Activated naive CD8-positive, alpha-beta T cell treated with anti-CD3 and anti-CD28 coated beads, Interleukin-2, amount 50 U/mL, for 24 hours (primary cell): ENCODE data around the gene FAM216B.
"Not testable (repeated sequence)": the region's sequence is repeated elsewhere in the genome, so short reads cannot be mapped to it uniquely, and the experiment has no call there.

Experiments used
- ATAC-seq: fragments of 150-1000 bp; cut with Tn5 transposase; one replicate; pipeline ENCODE4 v1.10.0; 2021
- DNase-seq: peaks from one replicate; pipeline ENCODE4 v3.0.0; 2021
- H3K27ac Mint-ChIP-seq: one replicate; pipeline ENCODE4 v1.8.0; 2021; ENCODE audit warnings: mild to moderate bottlenecking, mixed read lengths
- H3K27me3 Mint-ChIP-seq: one replicate; pipeline ENCODE4 v1.8.0; 2021; ENCODE audit warnings: mixed read lengths
- H3K36me3 Mint-ChIP-seq: one replicate; pipeline ENCODE4 v1.8.0; 2021; ENCODE audit warnings: low read depth, mixed read lengths
- H3K4me1 Mint-ChIP-seq: one replicate; pipeline ENCODE4 v1.8.0; 2021; ENCODE audit warnings: mixed read lengths
- H3K4me3 Mint-ChIP-seq: one replicate; pipeline ENCODE4 v1.8.0; 2021; ENCODE audit warnings: mild to moderate bottlenecking, moderate library complexity, mixed read lengths
- H3K9me3 Mint-ChIP-seq: one replicate; pipeline ENCODE4 v1.8.0; 2021; ENCODE audit warnings: mixed read lengths

FAM216B gene

GRCh38 chr13:42758515-42758914, 22.9 kb upstream of the FAM216B start:
- no peaks in the 10 kb centered on the region for H3K9me3 Mint-ChIP-seq
- H3K4me3 Mint-ChIP-seq: no peak overlapping the region
- H3K36me3 Mint-ChIP-seq: no peaks in the 10 kb centered on the region
- peaks cover 3% of the 10 kb centered on the region for H3K4me1 Mint-ChIP-seq
- no peak for DNase-seq
- H3K27me3 Mint-ChIP-seq: peaks cover 11% of the 10 kb centered on the region
- no peak overlapping the region for H3K27ac Mint-ChIP-seq
- ATAC-seq: no peak

GRCh38 chr13:42760951-42761350, 20.4 kb upstream of the FAM216B start:
- DNase-seq (no peak), ATAC-seq (no peak)

GRCh38 chr13:42762251-42762650, 19.1 kb upstream of the FAM216B start:
- Mint-ChIP-seq H3K27ac (no peak overlapping the region), H3K36me3 (no peaks in the 10 kb centered on the region), H3K4me3 (no peak overlapping the region), H3K4me1 (peaks cover 3% of the 10 kb centered on the region), H3K9me3 (no peaks in the 10 kb centered on the region), H3K27me3 (peaks cover 12% of the 10 kb centered on the region)
- DNase-seq: no peak
- ATAC-seq: no peak

More at GRCh38 chr13:42760951-42761350, 20.4 kb upstream of the FAM216B start:
- Mint-ChIP-seq H3K27me3 (peaks cover 12% of the 10 kb centered on the region), H3K27ac (no peak overlapping the region), H3K4me1 (peaks cover 3% of the 10 kb centered on the region), H3K36me3 (no peaks in the 10 kb centered on the region), H3K9me3 (no peaks in the 10 kb centered on the region), H3K4me3 (no peak overlapping the region)

- ATAC-seq (no peak), DNase-seq (no peak)
- peaks cover 12% of the 10 kb centered on the region for H3K27me3 Mint-ChIP-seq
- H3K9me3 Mint-ChIP-seq: no peaks in the 10 kb centered on the region
- H3K4me1 Mint-ChIP-seq: peaks cover 3% of the 10 kb centered on the region
- H3K36me3 Mint-ChIP-seq: no peaks in the 10 kb centered on the region
- no peak overlapping the region for H3K4me3 Mint-ChIP-seq
- H3K27ac Mint-ChIP-seq: no peak overlapping the region
Measured at GRCh38 chr13:42762917-42763316, 18.5 kb upstream of the FAM216B start.

- no peak overlapping the region for H3K4me3 Mint-ChIP-seq
- ATAC-seq: no peak
- no peak overlapping the region for H3K27ac Mint-ChIP-seq
- peaks cover 3% of the 10 kb centered on the region for H3K4me1 Mint-ChIP-seq
- no peaks in the 10 kb centered on the region for H3K9me3 Mint-ChIP-seq
- H3K27me3 Mint-ChIP-seq: peaks cover 4% of the 10 kb centered on the region
- DNase-seq: no peak
- H3K36me3 Mint-ChIP-seq: no peaks in the 10 kb centered on the region
Measured at GRCh38 chr13:42766016-42766415, 15.4 kb upstream of the FAM216B start.

GRCh38 chr13:42769650-42770049, 11.7 kb upstream of the FAM216B start:
- no peaks in the 10 kb centered on the region for H3K4me1 Mint-ChIP-seq
- H3K4me3 Mint-ChIP-seq: no peak overlapping the region
- no peak overlapping the region for H3K27ac Mint-ChIP-seq
- DNase-seq: no peak
- no peaks in the 10 kb centered on the region for H3K9me3 Mint-ChIP-seq
- peaks cover 11% of the 10 kb centered on the region for H3K27me3 Mint-ChIP-seq
- no peaks in the 10 kb centered on the region for H3K36me3 Mint-ChIP-seq
- no peak for ATAC-seq

GRCh38 chr13:42776558-42776957, 4.8 kb upstream of the FAM216B start:
- not testable (repeated sequence) for DNase-seq, ATAC-seq, H3K4me3 Mint-ChIP-seq, H3K36me3 Mint-ChIP-seq, H3K9me3 Mint-ChIP-seq, H3K27ac Mint-ChIP-seq, H3K4me1 Mint-ChIP-seq
- peaks cover 24% of the 10 kb centered on the region for H3K27me3 Mint-ChIP-seq

GRCh38 chr13:42777467-42777866, 3.9 kb upstream of the FAM216B start:
- DNase-seq (no peak), ATAC-seq (no peak)
- Mint-ChIP-seq H3K4me1 (no peaks in the 10 kb centered on the region), H3K9me3 (no peaks in the 10 kb centered on the region), H3K36me3 (no peaks in the 10 kb centered on the region), H3K27ac (no peak overlapping the region), H3K27me3 (peaks cover 24% of the 10 kb centered on the region), H3K4me3 (no peak overlapping the region)

GRCh38 chr13:42780044-42780443, 1.3 kb upstream of the FAM216B start:
- H3K27me3 Mint-ChIP-seq: peaks cover 15% of the 10 kb centered on the region
- H3K36me3 Mint-ChIP-seq: no peaks in the 10 kb centered on the region
- no peak overlapping the region for H3K27ac Mint-ChIP-seq
- ATAC-seq: no peak
- DNase-seq: no peak
- no peaks in the 10 kb centered on the region for H3K9me3 Mint-ChIP-seq
- no peak overlapping the region for H3K4me3 Mint-ChIP-seq
- H3K4me1 Mint-ChIP-seq: no peaks in the 10 kb centered on the region

GRCh38 chr13:42786715-42787114, 5.3 kb downstream of the FAM216B start:
- H3K27ac Mint-ChIP-seq: no peak overlapping the region
- H3K27me3 Mint-ChIP-seq: peaks cover 1% of the 10 kb centered on the region
- ATAC-seq: no peak
- DNase-seq: no peak
- no peak overlapping the region for H3K4me3 Mint-ChIP-seq
- no peaks in the 10 kb centered on the region for H3K36me3 Mint-ChIP-seq
- H3K4me1 Mint-ChIP-seq: no peaks in the 10 kb centered on the region
- H3K9me3 Mint-ChIP-seq: peaks cover 3% of the 10 kb centered on the region

GRCh38 chr13:42788601-42789000, 7.2 kb downstream of the FAM216B start:
- DNase-seq (no peak), ATAC-seq (no peak)
- Mint-ChIP-seq H3K4me3 (no peak overlapping the region), H3K27ac (no peak overlapping the region), H3K9me3 (peaks cover 6% of the 10 kb centered on the region), H3K36me3 (no peaks in the 10 kb centered on the region), H3K4me1 (no peaks in the 10 kb centered on the region), H3K27me3 (peaks cover 1% of the 10 kb centered on the region)

GRCh38 chr13:42792154-42792553, 10.8 kb downstream of the FAM216B start:
- H3K9me3 Mint-ChIP-seq: peaks cover 6% of the 10 kb centered on the region
- no peaks in the 10 kb centered on the region for H3K4me1 Mint-ChIP-seq
- peaks cover 12% of the 10 kb centered on the region for H3K27me3 Mint-ChIP-seq
- H3K4me3 Mint-ChIP-seq: no peak overlapping the region
- no peaks in the 10 kb centered on the region for H3K36me3 Mint-ChIP-seq
- no peak for DNase-seq
- no peak for ATAC-seq
- H3K27ac Mint-ChIP-seq: no peak overlapping the region

GRCh38 chr13:42794577-42795275, 13.3 kb downstream of the FAM216B start:
- Mint-ChIP-seq H3K27ac (no peak overlapping the region), H3K9me3 (peaks cover 3% of the 10 kb centered on the region)
- no peak for DNase-seq

GRCh38 chr13:42795666-42796065, 14.3 kb downstream of the FAM216B start:
- H3K4me1 Mint-ChIP-seq: no peaks in the 10 kb centered on the region
- H3K4me3 Mint-ChIP-seq: no peak overlapping the region
- ATAC-seq: no peak
- H3K27ac Mint-ChIP-seq: no peak overlapping the region
- peaks cover 12% of the 10 kb centered on the region for H3K27me3 Mint-ChIP-seq
- no peak for DNase-seq
- H3K36me3 Mint-ChIP-seq: no peaks in the 10 kb centered on the region
- peaks cover 3% of the 10 kb centered on the region for H3K9me3 Mint-ChIP-seq

More at GRCh38 chr13:42794577-42795275, 13.3 kb downstream of the FAM216B start:
- Mint-ChIP-seq H3K36me3 (no peaks in the 10 kb centered on the region), H3K4me3 (no peak overlapping the region), H3K27me3 (peaks cover 10% of the 10 kb centered on the region), H3K4me1 (no peaks in the 10 kb centered on the region)
- ATAC-seq: no peak

GRCh38 chr13:42796747-42797356, 15.5 kb downstream of the FAM216B start:
- DNase-seq (no peak), ATAC-seq (no peak)
- no peaks in the 10 kb centered on the region for H3K4me1 Mint-ChIP-seq
- no peak overlapping the region for H3K27ac Mint-ChIP-seq
- no peaks in the 10 kb centered on the region for H3K36me3 Mint-ChIP-seq
- H3K27me3 Mint-ChIP-seq: peaks cover 12% of the 10 kb centered on the region
- H3K9me3 Mint-ChIP-seq: peaks cover 3% of the 10 kb centered on the region
- no peak overlapping the region for H3K4me3 Mint-ChIP-seq
